Left ventricle myocardium inferior (tissue), 1 donor: Measurements from ENCODE around the gene NCKAP5L. TPM values are rescaled to one million over a fixed set of nuclear protein-coding genes. Genes with fewer than 3 reads are reported as not detected.
A peak's percentile ranks its signal among the peaks of the same experiment; 100 is the strongest.

Experiments
- DNase-seq: peaks from one replicate; pipeline ENCODE4 v3.0.0-alpha.2; 2020
- H3K27ac ChIP-seq: fragments of 200-600 bp; replicated peaks from 2 replicates; pipeline ENCODE4 v1.8.0; 2021
- H3K27me3 ChIP-seq: fragments of 200-600 bp; 2 replicates; pipeline ENCODE4 v1.8.0; 2021; ENCODE audit warnings: low read depth
- H3K36me3 ChIP-seq: fragments of 200-600 bp; 2 replicates; pipeline ENCODE4 v1.8.0; 2021
- H3K4me1 ChIP-seq: fragments of 200-600 bp; 2 replicates; pipeline ENCODE4 v1.8.0; 2021
- H3K4me3 ChIP-seq: fragments of 200-600 bp; 2 replicates; pipeline ENCODE4 v1.8.0; 2021; ENCODE audit warnings: mild to moderate bottlenecking, moderate library complexity
- H3K9me3 ChIP-seq: fragments of 200-600 bp; replicated peaks from 2 replicates; pipeline ENCODE4 v1.8.0; 2021
- intact Hi-C: fragments of 100-400 bp; cut with micrococcal nuclease; formaldehyde crosslinking; loops from one replicate; pipeline ENCODE4 v1.11.0; 2022
- total RNA-seq: library from RNA; stranded (reverse); fragmentation: NEBNext Ultra II Directional; extraction: Animal tissue kit (Norgen Biotek cat#: 25700); gene quantifications from one replicate; pipeline ENCODE4 v1.2.1, GENCODE V29; 2021
- TF ChIP-seq, protein P1 (sequence below): fragments of 200-600 bp; IDR thresholded peaks from 2 replicates; pipeline ENCODE4 v1.8.0; 2021; ENCODE audit warnings: antibody characterized with exemption, mild to moderate bottlenecking, borderline replicate concordance
- donor health status: DM: no; HTN: yes; CAD: no; lungs with severe emphysema.

Gene NCKAP5L
- total RNA-seq, 1 donor from 2014 or later: 25.5 TPM

DNA sequence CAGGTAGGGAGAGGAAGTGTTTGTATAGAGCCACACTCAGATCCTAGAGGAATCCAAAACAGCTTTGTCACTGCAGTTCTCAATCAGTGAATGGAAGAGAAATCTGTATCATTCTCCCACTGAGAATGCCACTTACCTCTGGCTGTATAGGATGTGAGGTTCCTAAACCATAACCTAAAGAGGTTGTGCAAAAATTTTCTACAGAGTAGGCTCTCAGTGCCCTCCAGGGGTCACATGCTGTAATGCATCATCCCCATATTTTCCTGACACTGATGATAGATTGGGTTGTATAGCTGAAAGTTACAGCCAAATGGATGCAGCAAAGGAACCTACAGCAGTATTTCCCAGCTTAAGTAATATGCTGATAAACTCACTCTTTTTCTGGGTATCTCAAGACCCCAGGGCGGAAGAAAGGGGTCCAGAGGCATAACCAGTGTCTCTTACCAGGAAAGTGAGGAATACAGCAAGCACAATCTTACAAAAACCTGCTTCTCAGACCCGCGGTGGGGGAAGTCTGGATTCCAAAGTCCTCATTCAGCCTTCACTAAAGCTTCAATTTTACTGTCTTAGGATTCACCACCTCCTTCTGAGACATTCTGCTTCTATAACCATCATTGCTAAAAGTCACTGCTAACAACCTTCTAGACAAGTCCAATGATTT is 10.9 kb upstream of the NCKAP5L start:
- Histone ChIP-seq H3K9me3 (no peaks in the 10 kb centered on the region), H3K36me3 (no peaks in the 10 kb centered on the region), H3K27me3 (no peaks in the 10 kb centered on the region), H3K4me3 (no peak overlapping the region), H3K4me1 (peaks cover 23% of the 10 kb centered on the region), H3K27ac (no peak overlapping the region)
- DNase-seq: no peak
- intact Hi-C loops: loop anchor here (5.0 kb wide), 1 partner anchor 62 kb away; no protein-coding TSS in a partner anchor
- TF ChIP-seq, protein P1, sequence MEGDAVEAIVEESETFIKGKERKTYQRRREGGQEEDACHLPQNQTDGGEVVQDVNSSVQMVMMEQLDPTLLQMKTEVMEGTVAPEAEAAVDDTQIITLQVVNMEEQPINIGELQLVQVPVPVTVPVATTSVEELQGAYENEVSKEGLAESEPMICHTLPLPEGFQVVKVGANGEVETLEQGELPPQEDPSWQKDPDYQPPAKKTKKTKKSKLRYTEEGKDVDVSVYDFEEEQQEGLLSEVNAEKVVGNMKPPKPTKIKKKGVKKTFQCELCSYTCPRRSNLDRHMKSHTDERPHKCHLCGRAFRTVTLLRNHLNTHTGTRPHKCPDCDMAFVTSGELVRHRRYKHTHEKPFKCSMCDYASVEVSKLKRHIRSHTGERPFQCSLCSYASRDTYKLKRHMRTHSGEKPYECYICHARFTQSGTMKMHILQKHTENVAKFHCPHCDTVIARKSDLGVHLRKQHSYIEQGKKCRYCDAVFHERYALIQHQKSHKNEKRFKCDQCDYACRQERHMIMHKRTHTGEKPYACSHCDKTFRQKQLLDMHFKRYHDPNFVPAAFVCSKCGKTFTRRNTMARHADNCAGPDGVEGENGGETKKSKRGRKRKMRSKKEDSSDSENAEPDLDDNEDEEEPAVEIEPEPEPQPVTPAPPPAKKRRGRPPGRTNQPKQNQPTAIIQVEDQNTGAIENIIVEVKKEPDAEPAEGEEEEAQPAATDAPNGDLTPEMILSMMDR: peak; percentile 82

DNA sequence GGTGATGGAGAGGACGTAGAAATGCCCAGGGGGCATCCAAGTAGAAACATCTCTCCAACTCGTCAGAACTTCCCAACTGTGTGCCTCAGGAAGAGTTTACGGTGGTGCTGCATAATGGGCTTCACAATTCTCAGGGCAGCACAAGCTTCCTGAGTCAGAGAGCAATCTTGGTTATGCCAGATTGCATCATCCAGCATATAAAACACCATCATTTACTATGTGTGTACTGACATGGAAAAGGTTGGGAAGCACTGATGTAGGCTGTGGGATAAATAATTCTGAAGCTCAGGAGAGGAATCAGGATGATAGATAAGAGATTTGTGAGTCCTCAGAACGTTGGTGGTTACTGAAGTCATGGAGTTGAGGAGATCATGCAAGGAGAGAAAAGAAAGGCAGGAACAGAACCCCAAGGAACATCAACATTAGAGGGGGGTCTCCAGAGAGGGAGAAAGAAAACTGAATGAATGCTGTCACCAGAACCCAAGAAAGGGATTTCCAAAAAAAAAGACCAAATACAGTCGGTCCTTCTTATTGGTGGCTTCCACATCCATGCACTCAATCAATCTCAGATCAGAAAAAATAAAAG is 4.7 kb upstream of the NCKAP5L start:
- intact Hi-C loops: no loop called here
- DNase-seq: no peak

DNA sequence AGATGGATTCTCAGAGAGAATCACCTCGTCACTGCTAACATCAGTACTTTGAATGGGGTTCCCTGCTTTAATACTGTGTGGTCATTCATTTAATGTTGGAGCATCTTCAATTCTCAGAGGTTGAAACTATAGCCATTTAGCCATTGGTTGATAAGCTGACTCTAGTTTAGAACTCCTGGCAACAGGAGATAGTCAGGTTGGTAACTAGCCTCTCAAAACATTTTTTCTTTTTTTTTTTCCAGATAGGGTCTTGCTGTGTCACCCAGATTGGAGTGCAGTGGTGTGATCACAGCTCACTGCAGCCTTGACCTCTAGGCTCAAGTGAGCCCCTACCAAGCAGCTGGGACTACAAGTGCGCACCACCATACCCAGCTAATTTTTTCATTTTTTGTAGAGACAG is 3.5 kb upstream of the NCKAP5L start:
- intact Hi-C loops: no loop called here
- peaks cover 26% of the 10 kb centered on the region for H3K4me1 ChIP-seq
- no peaks in the 10 kb centered on the region for H3K9me3 ChIP-seq
- no peak for DNase-seq
- H3K27ac ChIP-seq: no peak overlapping the region
- no peak overlapping the region for H3K4me3 ChIP-seq
- H3K36me3 ChIP-seq: no peaks in the 10 kb centered on the region
- H3K27me3 ChIP-seq: no peaks in the 10 kb centered on the region
- TF ChIP-seq, protein P1: no peak

More for the DNA sequence above, 4.7 kb upstream of the NCKAP5L start:
- Histone ChIP-seq H3K4me1 (peaks cover 14% of the 10 kb centered on the region), H3K36me3 (no peaks in the 10 kb centered on the region), H3K9me3 (no peaks in the 10 kb centered on the region), H3K27ac (no peak overlapping the region), H3K4me3 (no peak overlapping the region), H3K27me3 (no peaks in the 10 kb centered on the region)
- TF ChIP-seq, protein P1: no peak

DNA sequence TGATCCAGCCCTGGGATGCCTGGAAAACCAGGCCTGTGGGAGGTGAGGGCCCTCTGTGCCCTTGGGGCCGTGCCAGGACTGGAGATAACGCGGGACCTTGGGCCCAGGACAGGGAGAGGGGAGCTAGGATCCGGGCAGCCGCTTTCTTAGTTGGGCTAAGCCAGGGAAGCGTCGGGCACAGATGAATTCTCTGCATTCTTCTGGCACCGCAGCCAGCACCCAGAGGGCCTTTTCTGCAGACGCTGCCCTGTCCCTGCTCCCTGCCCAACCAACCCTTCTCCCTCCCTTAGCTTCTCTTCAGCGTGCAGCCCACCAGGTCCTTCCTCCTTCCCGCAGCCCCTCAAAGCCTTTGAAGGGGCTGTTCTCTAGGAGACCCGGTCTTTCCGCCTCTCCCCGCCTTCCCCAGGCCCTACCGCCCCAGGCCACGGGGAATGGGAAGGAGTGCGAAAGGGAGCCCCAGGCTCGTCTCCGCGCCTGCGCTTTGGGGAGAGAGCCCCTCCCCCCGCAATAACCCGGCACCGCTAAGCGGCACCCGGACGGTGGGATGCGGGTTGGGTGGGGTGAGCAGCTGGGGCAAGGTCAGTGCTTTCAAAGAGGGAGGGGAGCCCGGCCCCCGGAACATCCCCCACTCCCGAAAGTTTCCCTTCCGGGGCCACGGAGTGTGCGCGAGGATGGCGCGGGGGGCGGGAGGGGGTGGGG is 663 bp downstream of the NCKAP5L start:
- peak overlapping the region; percentile 98 for H3K27ac ChIP-seq
- TF ChIP-seq, protein P1: no peak
- H3K36me3 ChIP-seq: peaks cover 2% of the 10 kb centered on the region
- peaks cover 67% of the 10 kb centered on the region for H3K4me1 ChIP-seq
- H3K4me3 ChIP-seq: peak overlapping the region; percentile 96
- H3K9me3 ChIP-seq: no peaks in the 10 kb centered on the region
- peak; percentile 79 for DNase-seq
- no peaks in the 10 kb centered on the region for H3K27me3 ChIP-seq
- intact Hi-C loops: no loop called here

DNA sequence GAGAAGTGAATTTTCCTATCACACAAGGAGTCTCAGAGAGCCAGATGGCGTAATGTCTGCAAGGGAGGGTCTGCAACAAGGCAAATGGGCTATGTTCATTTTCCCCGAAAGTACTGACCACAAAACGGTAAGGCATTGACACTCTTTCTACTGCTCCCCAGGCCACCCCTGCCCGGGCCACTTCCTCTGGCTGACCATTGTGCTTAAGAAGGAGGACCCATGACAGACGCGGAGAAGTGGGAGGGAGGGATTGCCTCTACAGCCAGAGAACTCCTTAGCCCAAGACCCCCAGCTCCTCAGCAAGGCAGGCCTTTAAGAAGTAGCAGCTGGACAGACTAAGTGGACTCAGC is 1.2 kb downstream of the NCKAP5L start:
- DNase-seq: no peak
- intact Hi-C loops: no loop called here
- no peaks in the 10 kb centered on the region for H3K27me3 ChIP-seq
- H3K4me1 ChIP-seq: peaks cover 73% of the 10 kb centered on the region
- peak overlapping the region; percentile 98 for H3K27ac ChIP-seq
- TF ChIP-seq, protein P1: no peak
- peak overlapping the region; percentile 96 for H3K4me3 ChIP-seq
- peaks cover 8% of the 10 kb centered on the region for H3K36me3 ChIP-seq
- H3K9me3 ChIP-seq: no peaks in the 10 kb centered on the region
